H9 (cell line): ENCODE results near the gene TIAM2. TPM values are rescaled to one million over a fixed set of nuclear protein-coding genes. Genes with fewer than 3 reads are reported as not detected.
A peak's percentile ranks its signal among the peaks of the same experiment; 100 is the strongest.

Experiments
- DNase-seq: peaks from one replicate; pipeline ENCODE4 v3.0.0-alpha.2; 2017
- H2AFZ ChIP-seq: one replicate; pipeline ENCODE4 v1.6.1; 2013; ENCODE audit warnings: mild to moderate bottlenecking, low read length, control low read depth, moderate library complexity
- H2AK5ac ChIP-seq: 2 replicates; pipeline ENCODE4 v1.6.1; 2013; ENCODE audit warnings: low read length, control low read depth, mixed read lengths; ENCODE audit not compliant: insufficient read length
- H2BK120ac ChIP-seq: one replicate; pipeline ENCODE4 v1.6.1; 2013; ENCODE audit warnings: low read depth, mild to moderate bottlenecking, low read length, control low read depth, inconsistent platforms; ENCODE audit not compliant: poor library complexity, severe bottlenecking
- H2BK12ac ChIP-seq: 2 replicates; pipeline ENCODE4 v1.6.1; 2013; ENCODE audit warnings: low read length, control low read depth, mixed read lengths, low read depth; ENCODE audit not compliant: insufficient read length
- H2BK15ac ChIP-seq: 2 replicates; pipeline ENCODE4 v1.6.1; 2013; ENCODE audit warnings: low read depth, low read length, control low read depth
- H2BK20ac ChIP-seq: one replicate; pipeline ENCODE4 v1.6.1; 2013; ENCODE audit warnings: low read depth, mild to moderate bottlenecking, low read length, control low read depth, inconsistent platforms; ENCODE audit not compliant: poor library complexity, severe bottlenecking
- H2BK5ac ChIP-seq: 2 replicates; pipeline ENCODE4 v1.6.1; 2013; ENCODE audit warnings: low read length, control low read depth, mixed read lengths; ENCODE audit not compliant: insufficient read length
- H3K14ac ChIP-seq: 2 replicates; pipeline ENCODE4 v1.6.1; 2013; ENCODE audit warnings: low read length, control low read depth; ENCODE audit not compliant: insufficient read depth
- H3K18ac ChIP-seq: 2 replicates; pipeline ENCODE4 v1.6.1; 2013; ENCODE audit warnings: low read depth, mild to moderate bottlenecking, mixed read lengths, low read length, control low read depth; ENCODE audit not compliant: insufficient read length
- H3K23ac ChIP-seq: 2 replicates; pipeline ENCODE4 v1.6.1; 2013; ENCODE audit warnings: low read length, control low read depth, mixed read lengths, low read depth; ENCODE audit not compliant: insufficient read length
- H3K23me2 ChIP-seq: 2 replicates; pipeline ENCODE4 v1.6.1; 2013; ENCODE audit warnings: low read depth, mild to moderate bottlenecking, mixed read lengths, low read length, control low read depth; ENCODE audit not compliant: insufficient read length, poor library complexity, severe bottlenecking
- H3K27ac ChIP-seq: 2 replicates; pipeline ENCODE4 v1.5.1; 2013; ENCODE audit warnings: low read length, control low read depth, mixed read lengths, low read depth; ENCODE audit not compliant: insufficient read length
- H3K27me3 ChIP-seq: 2 replicates; pipeline ENCODE4 v1.6.1; 2013; ENCODE audit warnings: low read length, control low read depth, inconsistent platforms; ENCODE audit not compliant: insufficient read depth
- H3K4ac ChIP-seq: 2 replicates; pipeline ENCODE4 v1.6.1; 2013; ENCODE audit warnings: low read depth, mild to moderate bottlenecking, control low read depth, inconsistent platforms, low read length, moderate library complexity
- H3K4me1 ChIP-seq: 2 replicates; pipeline ENCODE4 v1.6.1; 2013; ENCODE audit warnings: low read length, control low read depth, inconsistent platforms; ENCODE audit not compliant: insufficient read depth
- H3K4me2 ChIP-seq: 2 replicates; pipeline ENCODE4 v1.6.1; 2013; ENCODE audit warnings: low read length, control low read depth, mixed read lengths; ENCODE audit not compliant: insufficient read length, insufficient read depth
- H3K56ac ChIP-seq: 2 replicates; pipeline ENCODE4 v1.6.1; 2013; ENCODE audit warnings: low read depth, mild to moderate bottlenecking, mixed read lengths, low read length, control low read depth; ENCODE audit not compliant: insufficient read length
- H3K79me1 ChIP-seq: 2 replicates; pipeline ENCODE4 v1.6.1; 2013; ENCODE audit warnings: low read depth, mild to moderate bottlenecking, moderate library complexity, low read length, control low read depth, inconsistent platforms; ENCODE audit not compliant: insufficient read depth, poor library complexity, severe bottlenecking
- H3K79me2 ChIP-seq: 2 replicates; pipeline ENCODE4 v1.6.1; 2013; ENCODE audit warnings: low read length, control low read depth, inconsistent platforms; ENCODE audit not compliant: insufficient read depth
- H3K9ac ChIP-seq: 2 replicates; pipeline ENCODE4 v1.6.1; 2013; ENCODE audit warnings: low read length, control low read depth, mixed read lengths; ENCODE audit not compliant: insufficient read length; ENCODE audit errors: extremely low read depth
- H3K9me3 ChIP-seq: one replicate; pipeline ENCODE4 v1.6.1; 2013; ENCODE audit warnings: low read depth, low read length, inconsistent platforms; ENCODE audit not compliant: control insufficient read depth
- H3T11ph ChIP-seq: one replicate; pipeline ENCODE4 v1.6.1; 2013; ENCODE audit warnings: mild to moderate bottlenecking, low read length, control low read depth, inconsistent platforms
- H4K20me1 ChIP-seq: one replicate; pipeline ENCODE4 v1.6.1; 2013; ENCODE audit not compliant: control insufficient read depth, insufficient read length, insufficient read depth
- H4K5ac ChIP-seq: 2 replicates; pipeline ENCODE4 v1.6.1; 2013; ENCODE audit warnings: low read depth, mild to moderate bottlenecking, mixed read lengths, low read length, control low read depth; ENCODE audit not compliant: insufficient read length
- H4K8ac ChIP-seq: replicated peaks from 2 replicates; pipeline ENCODE4 v1.6.1; 2013; ENCODE audit warnings: low read length, control low read depth, mixed read lengths, low read depth; ENCODE audit not compliant: insufficient read length
- H4K91ac ChIP-seq: 2 replicates; pipeline ENCODE4 v1.6.1; 2013; ENCODE audit warnings: low read depth, mild to moderate bottlenecking, moderate library complexity, mixed read lengths, low read length, control low read depth; ENCODE audit not compliant: insufficient read length
- H3K27ac Mint-ChIP-seq, 3 experiments: 2 replicates in 2 of 3; 3 replicates in 1 of 3; pipeline ENCODE4 v1.8.0; 2020 to 2021; ENCODE audit warnings: mixed read lengths in 3 of 3, mild to moderate bottlenecking in 1 of 3, moderate library complexity in 1 of 3
- H3K27me3 Mint-ChIP-seq: 2 replicates; pipeline ENCODE4 v1.8.0; 2021; ENCODE audit warnings: low read depth, mild to moderate bottlenecking, moderate library complexity, mixed read lengths
- H3K36me3 Mint-ChIP-seq, 3 experiments: 2 replicates in 2 of 3; 3 replicates in 1 of 3; pipeline ENCODE4 v1.8.0; 2020 to 2021; ENCODE audit warnings: low read depth in 3 of 3, mixed read lengths in 3 of 3; ENCODE audit not compliant: insufficient read depth in 1 of 3
- H3K4me1 Mint-ChIP-seq, 2 experiments: 2 replicates each; pipeline ENCODE4 v1.8.0; 2020; ENCODE audit warnings: mixed read lengths in 2 of 2
- H3K4me3 Mint-ChIP-seq, 2 experiments: 2 replicates in 1 of 2; 3 replicates in 1 of 2; pipeline ENCODE4 v1.8.0; 2020 to 2021; ENCODE audit warnings: mild to moderate bottlenecking in 2 of 2, mixed read lengths in 2 of 2, moderate library complexity in 1 of 2
- H3K9me3 Mint-ChIP-seq, 2 experiments: 2 replicates in 1 of 2; 3 replicates in 1 of 2; pipeline ENCODE4 v1.8.0; 2020; ENCODE audit warnings: mild to moderate bottlenecking in 2 of 2, mixed read lengths in 2 of 2, moderate library complexity in 1 of 2
- WGBS: extraction: QIAGEN DNeasy Blood & Tissue Kit; methylation state at CpG from one replicate; pipeline ENCODE4 v1.1.7; 2013; ENCODE audit warnings: missing lambda C conversion rate, low lambda C conversion rate, mixed read lengths; ENCODE audit not compliant: insufficient read length; ENCODE audit errors: extremely low coverage; 5-methylcytosine and 5-hydroxymethylcytosine counted together
- total RNA-seq: library from RNA; stranded (reverse); gene quantifications from 2 replicates; pipeline ENCODE4 v1.2.1, GENCODE V29; 2021
- TF ChIP-seq, protein P1 (sequence below): fragments of 200-600 bp; sonication (generic); conservative IDR thresholded peaks from 3 replicates; pipeline ENCODE4 v1.8.0; 2021; ENCODE audit warnings: antibody characterized with exemption, mild to moderate bottlenecking

The TIAM2 gene
- total RNA-seq, 1 experiment from 2014 or later: 6.3 TPM

DNA sequence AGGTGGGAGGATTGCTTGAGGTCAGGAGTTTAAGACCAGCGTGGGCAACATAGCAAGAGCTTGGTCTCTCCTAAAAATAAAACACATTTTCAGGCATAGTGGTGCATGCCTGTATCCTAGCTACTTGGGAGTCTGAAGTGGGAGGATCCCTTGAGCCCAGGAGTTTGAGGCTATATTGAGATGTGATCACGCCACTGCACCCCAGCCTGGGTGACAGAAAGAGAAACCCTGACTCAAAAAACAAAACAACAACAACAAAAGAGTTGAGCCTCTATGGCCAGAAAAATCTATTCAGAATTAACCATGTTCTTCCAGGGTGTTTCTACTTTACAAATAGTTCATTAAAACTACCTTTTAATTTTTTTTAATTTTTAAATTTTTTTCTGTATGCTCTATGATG is 60.6 kb downstream of the TIAM2 start:
- no peaks in the 10 kb centered on the region for H3K79me2 ChIP-seq
- no peak for DNase-seq
- H3K14ac ChIP-seq: no peak overlapping the region
- no peak overlapping the region for H4K8ac ChIP-seq
- H3K4me1 Mint-ChIP-seq: no peaks in the 10 kb centered on the region; a peak in 1 of 4 replicates
- H2BK20ac ChIP-seq: no peak overlapping the region
- H3K36me3 Mint-ChIP-seq: no peaks in the 10 kb centered on the region
- H3K27ac Mint-ChIP-seq: 0 out of 7 replicates have a peak overlapping the region, but pooled peaks of 1 of the 3 experiments have one; percentile 1
- H3K9ac ChIP-seq: no peak overlapping the region
- H3K4me2 ChIP-seq: no peak overlapping the region
- H3K27me3 ChIP-seq: no peaks in the 10 kb centered on the region
- peaks cover 3% of the 10 kb centered on the region for H3K79me1 ChIP-seq
- no peak overlapping the region for H2AK5ac ChIP-seq
- H3K4ac ChIP-seq: no peak overlapping the region
- no peak overlapping the region for H3K27ac ChIP-seq
- no peak overlapping the region for H2BK15ac ChIP-seq
- H3K18ac ChIP-seq: no peak overlapping the region
- no peak overlapping the region for H4K5ac ChIP-seq
- H3K9me3 Mint-ChIP-seq: no peaks in the 10 kb centered on the region
- H3T11ph ChIP-seq: no peak overlapping the region
- H2BK120ac ChIP-seq: no peak overlapping the region
- TF ChIP-seq, protein P1, sequence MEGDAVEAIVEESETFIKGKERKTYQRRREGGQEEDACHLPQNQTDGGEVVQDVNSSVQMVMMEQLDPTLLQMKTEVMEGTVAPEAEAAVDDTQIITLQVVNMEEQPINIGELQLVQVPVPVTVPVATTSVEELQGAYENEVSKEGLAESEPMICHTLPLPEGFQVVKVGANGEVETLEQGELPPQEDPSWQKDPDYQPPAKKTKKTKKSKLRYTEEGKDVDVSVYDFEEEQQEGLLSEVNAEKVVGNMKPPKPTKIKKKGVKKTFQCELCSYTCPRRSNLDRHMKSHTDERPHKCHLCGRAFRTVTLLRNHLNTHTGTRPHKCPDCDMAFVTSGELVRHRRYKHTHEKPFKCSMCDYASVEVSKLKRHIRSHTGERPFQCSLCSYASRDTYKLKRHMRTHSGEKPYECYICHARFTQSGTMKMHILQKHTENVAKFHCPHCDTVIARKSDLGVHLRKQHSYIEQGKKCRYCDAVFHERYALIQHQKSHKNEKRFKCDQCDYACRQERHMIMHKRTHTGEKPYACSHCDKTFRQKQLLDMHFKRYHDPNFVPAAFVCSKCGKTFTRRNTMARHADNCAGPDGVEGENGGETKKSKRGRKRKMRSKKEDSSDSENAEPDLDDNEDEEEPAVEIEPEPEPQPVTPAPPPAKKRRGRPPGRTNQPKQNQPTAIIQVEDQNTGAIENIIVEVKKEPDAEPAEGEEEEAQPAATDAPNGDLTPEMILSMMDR: no peak
- no peaks in the 10 kb centered on the region for H3K9me3 ChIP-seq
- H4K91ac ChIP-seq: no peak overlapping the region
- no peaks in the 10 kb centered on the region for H3K4me1 ChIP-seq
- no peak overlapping the region for H3K56ac ChIP-seq
- no peak overlapping the region for H3K4me3 Mint-ChIP-seq
- no peaks in the 10 kb centered on the region for H4K20me1 ChIP-seq
- H3K23ac ChIP-seq: no peak overlapping the region
- H2BK5ac ChIP-seq: no peak overlapping the region
- H2AFZ ChIP-seq: no peak overlapping the region
- no peaks in the 10 kb centered on the region for H3K27me3 Mint-ChIP-seq
- no CpG with 5 or more reads among the region's 2 CpGs for WGBS
- no peak overlapping the region for H2BK12ac ChIP-seq
- H3K23me2 ChIP-seq: no peaks in the 10 kb centered on the region
